ENCODE results near the gene TARP.

The TARP gene

GRCh38 chr7:38229884-38230642 is 43.4 kb downstream of the TARP start:
- no peak for DNase-seq (ENCODE audit: low read depth, low spot score)
- Histone ChIP-seq H3K36me3 (ENCODE audit: insufficient read depth, insufficient read length, low read length) (peaks cover 23% of the 10 kb centered on the region), H3K4me3 (ENCODE audit: insufficient read length, low read depth) (no peak overlapping the region), H3K9ac (ENCODE audit: insufficient read length, low read depth) (no peak overlapping the region), H3K9me3 (ENCODE audit: insufficient read depth, low read length) (no peaks in the 10 kb centered on the region), H3K4me1 (ENCODE audit: insufficient read depth, insufficient read length) (no peaks in the 10 kb centered on the region), H3K27me3 (ENCODE audit: insufficient read depth, insufficient read length) (no peaks in the 10 kb centered on the region)
- TF ChIP-seq ZNF274 (IDR thresholded peaks at IDR 0.05; ENCODE audit: low read depth, low read length) (no peak), SUZ12 (IDR thresholded peaks at IDR 0.05; ENCODE audit: extremely low read depth, insufficient read depth, insufficient read length) (no peak), YY1 (IDR thresholded peaks at IDR 0.05; ENCODE audit: insufficient read depth, insufficient read length) (no peak)

DNA sequence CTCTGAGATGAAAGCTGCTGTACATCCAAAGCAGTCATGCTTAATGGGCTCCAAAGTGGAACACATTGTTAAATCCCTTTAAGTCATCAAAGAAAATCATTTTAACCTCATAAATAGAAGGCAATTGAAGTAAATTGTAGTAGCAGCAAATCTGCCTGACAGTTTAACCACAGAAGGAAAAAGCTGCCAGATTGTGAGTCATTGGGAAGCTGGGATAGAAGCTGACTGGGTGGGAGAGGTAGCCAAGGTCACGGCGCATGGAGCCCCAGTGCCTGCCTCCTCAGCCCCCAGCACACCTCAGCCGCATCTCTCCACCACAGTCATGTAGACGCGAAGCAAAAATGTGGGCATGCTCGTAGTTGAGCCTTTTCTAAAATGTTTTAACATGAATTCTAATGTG is 44.0 kb downstream of the TARP start:
- no peak overlapping the region for H3K9ac ChIP-seq (ENCODE audit: insufficient read length, low read depth)
- H3K27me3 ChIP-seq (ENCODE audit: insufficient read depth, insufficient read length), result no peaks in the 10 kb centered on the region
- H3K36me3 ChIP-seq (ENCODE audit: insufficient read depth, insufficient read length, low read length), result peaks cover 25% of the 10 kb centered on the region
- no peaks in the 10 kb centered on the region for H3K9me3 ChIP-seq (ENCODE audit: insufficient read depth, low read length)
- H3K4me1 ChIP-seq (ENCODE audit: insufficient read depth, insufficient read length), result no peaks in the 10 kb centered on the region
- no peak overlapping the region for H3K4me3 ChIP-seq (ENCODE audit: insufficient read length, low read depth)
- TF ChIP-seq ZNF274 (IDR thresholded peaks at IDR 0.05; ENCODE audit: low read depth, low read length) (no peak), SUZ12 (IDR thresholded peaks at IDR 0.05; ENCODE audit: extremely low read depth, insufficient read depth, insufficient read length) (no peak), YY1 (IDR thresholded peaks at IDR 0.05; ENCODE audit: insufficient read depth, insufficient read length) (no peak)
- no peak for DNase-seq (ENCODE audit: low read depth, low spot score)

- Histone ChIP-seq H3K4me1 (ENCODE audit: insufficient read depth, insufficient read length) (no peaks in the 10 kb centered on the region), H3K9me3 (ENCODE audit: insufficient read depth, low read length) (no peaks in the 10 kb centered on the region), H3K9ac (ENCODE audit: insufficient read length, low read depth) (no peak overlapping the region), H3K27me3 (ENCODE audit: insufficient read depth, insufficient read length) (no peaks in the 10 kb centered on the region), H3K36me3 (ENCODE audit: insufficient read depth, insufficient read length, low read length) (peaks cover 53% of the 10 kb centered on the region), H3K4me3 (ENCODE audit: insufficient read length, low read depth) (no peak overlapping the region)
- no peak for DNase-seq (ENCODE audit: low read depth, low spot score)
- no peak for TF ChIP-seq ZNF274 (IDR thresholded peaks at IDR 0.05; ENCODE audit: low read depth, low read length)
- TF ChIP-seq YY1 (IDR thresholded peaks at IDR 0.05; ENCODE audit: insufficient read depth, insufficient read length), result no peak
- TF ChIP-seq SUZ12 (IDR thresholded peaks at IDR 0.05; ENCODE audit: extremely low read depth, insufficient read depth, insufficient read length), result no peak
Measured at GRCh38 chr7:38224392-38224791, 49.0 kb downstream of the TARP start.

DNA sequence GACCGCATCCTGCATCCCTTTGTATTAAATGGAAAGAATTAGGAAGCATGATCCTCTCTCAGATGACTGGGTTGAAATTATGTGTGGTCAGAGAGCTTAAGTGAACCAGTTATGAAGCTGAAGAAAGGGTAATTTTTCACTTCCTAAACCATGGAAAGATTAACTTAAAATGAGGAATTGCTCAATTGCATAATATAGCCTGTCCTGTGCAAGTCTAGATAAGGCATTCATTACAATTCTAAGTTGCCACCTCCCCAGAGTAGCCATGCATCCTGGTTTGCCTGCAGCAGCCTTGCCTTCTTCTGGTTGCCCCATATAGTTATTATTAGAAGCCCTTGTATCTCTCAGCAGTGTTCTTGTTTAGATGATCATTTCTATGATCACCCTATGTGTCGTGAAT is 50.1 kb downstream of the TARP start:
- DNase-seq (ENCODE audit: low read depth, low spot score), result no peak
- no peak overlapping the region for H3K9ac ChIP-seq (ENCODE audit: insufficient read length, low read depth)
- H3K27me3 ChIP-seq (ENCODE audit: insufficient read depth, insufficient read length), result no peaks in the 10 kb centered on the region
- H3K9me3 ChIP-seq (ENCODE audit: insufficient read depth, low read length), result no peaks in the 10 kb centered on the region
- no peaks in the 10 kb centered on the region for H3K4me1 ChIP-seq (ENCODE audit: insufficient read depth, insufficient read length)
- TF ChIP-seq YY1 (IDR thresholded peaks at IDR 0.05; ENCODE audit: insufficient read depth, insufficient read length) (no peak), ZNF274 (IDR thresholded peaks at IDR 0.05; ENCODE audit: low read depth, low read length) (no peak), SUZ12 (IDR thresholded peaks at IDR 0.05; ENCODE audit: extremely low read depth, insufficient read depth, insufficient read length) (no peak)
- H3K4me3 ChIP-seq (ENCODE audit: insufficient read length, low read depth), result no peak overlapping the region
- H3K36me3 ChIP-seq (ENCODE audit: insufficient read depth, insufficient read length, low read length), result peaks cover 50% of the 10 kb centered on the region

DNA sequence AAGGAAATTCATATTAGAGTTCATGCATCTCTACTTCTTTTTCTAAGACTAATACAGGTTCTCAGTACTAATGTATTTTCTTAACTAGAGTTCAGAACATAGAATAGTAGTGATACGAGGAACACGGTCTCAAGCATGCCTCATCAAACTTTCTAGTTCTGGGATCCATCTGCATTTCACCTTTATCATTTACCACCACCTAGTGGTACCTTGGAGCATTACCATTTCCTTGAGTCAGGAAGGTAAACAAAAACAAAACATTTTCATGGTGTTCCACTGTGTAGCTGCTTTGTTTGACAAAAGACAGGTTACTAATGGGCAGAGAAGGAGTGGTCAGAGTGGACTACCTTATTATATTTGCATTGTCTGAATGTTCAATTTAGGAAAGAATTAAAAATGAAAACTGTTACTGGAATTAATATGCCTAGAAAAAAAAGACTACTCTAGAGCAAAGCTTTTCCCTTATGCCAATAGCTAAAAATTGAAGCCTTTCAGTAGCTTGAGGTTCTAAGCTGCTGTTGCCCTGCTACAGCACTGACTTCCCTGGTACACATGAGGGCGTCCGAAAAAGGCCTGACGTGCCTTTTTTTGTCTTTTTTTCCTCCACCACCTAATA is 50.8 kb downstream of the TARP start:
- TF ChIP-seq ZNF274 (IDR thresholded peaks at IDR 0.05; ENCODE audit: low read depth, low read length) (no peak), SUZ12 (IDR thresholded peaks at IDR 0.05; ENCODE audit: extremely low read depth, insufficient read depth, insufficient read length) (no peak), YY1 (IDR thresholded peaks at IDR 0.05; ENCODE audit: insufficient read depth, insufficient read length) (no peak)
- H3K4me1 ChIP-seq (ENCODE audit: insufficient read depth, insufficient read length), result no peaks in the 10 kb centered on the region
- H3K27me3 ChIP-seq (ENCODE audit: insufficient read depth, insufficient read length), result no peaks in the 10 kb centered on the region
- H3K9ac ChIP-seq (ENCODE audit: insufficient read length, low read depth), result no peak overlapping the region
- H3K36me3 ChIP-seq (ENCODE audit: insufficient read depth, insufficient read length, low read length), result peaks cover 57% of the 10 kb centered on the region
- DNase-seq (ENCODE audit: low read depth, low spot score), result peak; percentile 78
- H3K4me3 ChIP-seq (ENCODE audit: insufficient read length, low read depth), result no peak overlapping the region
- no peaks in the 10 kb centered on the region for H3K9me3 ChIP-seq (ENCODE audit: insufficient read depth, low read length)

DNA sequence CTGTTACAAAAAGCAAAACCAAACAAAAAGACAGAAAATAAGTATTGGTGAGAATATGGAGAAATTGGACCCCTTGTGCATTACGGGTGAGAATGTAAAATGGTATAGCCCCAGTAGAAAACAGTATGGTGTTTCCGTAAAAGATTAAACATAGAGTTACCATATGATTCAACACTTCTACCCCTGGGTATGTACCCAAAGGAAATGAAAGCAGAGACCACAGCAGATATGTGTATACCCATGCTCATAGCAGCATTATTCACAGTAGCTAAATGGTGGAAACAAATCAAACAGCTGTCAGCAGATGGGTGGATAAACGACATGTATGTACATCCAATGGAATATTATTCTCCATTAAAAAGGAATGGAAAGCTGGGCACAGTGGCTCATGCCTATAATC is 53.0 kb downstream of the TARP start:
- Histone ChIP-seq H3K4me3 (ENCODE audit: insufficient read length, low read depth) (no peak overlapping the region), H3K36me3 (ENCODE audit: insufficient read depth, insufficient read length, low read length) (peaks cover 71% of the 10 kb centered on the region), H3K9me3 (ENCODE audit: insufficient read depth, low read length) (no peaks in the 10 kb centered on the region), H3K9ac (ENCODE audit: insufficient read length, low read depth) (no peak overlapping the region), H3K27me3 (ENCODE audit: insufficient read depth, insufficient read length) (no peaks in the 10 kb centered on the region), H3K4me1 (ENCODE audit: insufficient read depth, insufficient read length) (no peaks in the 10 kb centered on the region)
- TF ChIP-seq YY1 (IDR thresholded peaks at IDR 0.05; ENCODE audit: insufficient read depth, insufficient read length) (no peak), ZNF274 (IDR thresholded peaks at IDR 0.05; ENCODE audit: low read depth, low read length) (no peak), SUZ12 (IDR thresholded peaks at IDR 0.05; ENCODE audit: extremely low read depth, insufficient read depth, insufficient read length) (no peak)
- DNase-seq (ENCODE audit: low read depth, low spot score), result no peak

DNA sequence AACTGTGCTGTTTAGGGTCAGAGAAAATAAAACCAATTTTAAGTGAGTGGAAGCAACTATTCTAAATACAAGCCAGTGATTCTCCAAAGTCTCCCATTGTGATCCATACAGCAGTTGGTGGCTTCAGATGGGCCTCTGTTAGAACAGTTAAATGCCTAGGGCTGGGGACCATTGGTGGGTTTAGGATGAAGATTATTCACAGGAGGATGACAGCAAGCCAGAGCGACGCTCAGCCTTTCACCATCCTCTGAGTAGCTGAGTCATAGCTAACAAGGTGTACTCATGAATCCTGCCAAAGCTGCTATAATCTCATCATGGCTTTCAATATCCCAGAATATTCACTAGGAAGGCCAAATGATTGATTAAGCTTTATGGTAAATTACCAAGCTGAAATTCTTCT is 55.8 kb downstream of the TARP start:
- H3K9ac ChIP-seq (ENCODE audit: insufficient read length, low read depth), result no peak overlapping the region
- no peak for DNase-seq (ENCODE audit: low read depth, low spot score)
- H3K36me3 ChIP-seq (ENCODE audit: insufficient read depth, insufficient read length, low read length), result peaks cover 82% of the 10 kb centered on the region
- H3K27me3 ChIP-seq (ENCODE audit: insufficient read depth, insufficient read length), result no peaks in the 10 kb centered on the region
- no peak overlapping the region for H3K4me3 ChIP-seq (ENCODE audit: insufficient read length, low read depth)
- no peak for TF ChIP-seq ZNF274 (IDR thresholded peaks at IDR 0.05; ENCODE audit: low read depth, low read length)
- no peak for TF ChIP-seq SUZ12 (IDR thresholded peaks at IDR 0.05; ENCODE audit: extremely low read depth, insufficient read depth, insufficient read length)
- no peak for TF ChIP-seq YY1 (IDR thresholded peaks at IDR 0.05; ENCODE audit: insufficient read depth, insufficient read length)
- H3K4me1 ChIP-seq (ENCODE audit: insufficient read depth, insufficient read length), result no peaks in the 10 kb centered on the region
- no peaks in the 10 kb centered on the region for H3K9me3 ChIP-seq (ENCODE audit: insufficient read depth, low read length)

Measured in NT2/D1 (cell line).